LNCAP (cell line): ENCODE data around the gene SLC24A3.

ENCODE experiments used
- CTCF ChIP-seq: fragments of 450-650 bp; IDR thresholded peaks from 2 replicates; pipeline ENCODE4 v1.5.1; 2017; ENCODE audit warnings: mild to moderate bottlenecking

SLC24A3 gene

DNA sequence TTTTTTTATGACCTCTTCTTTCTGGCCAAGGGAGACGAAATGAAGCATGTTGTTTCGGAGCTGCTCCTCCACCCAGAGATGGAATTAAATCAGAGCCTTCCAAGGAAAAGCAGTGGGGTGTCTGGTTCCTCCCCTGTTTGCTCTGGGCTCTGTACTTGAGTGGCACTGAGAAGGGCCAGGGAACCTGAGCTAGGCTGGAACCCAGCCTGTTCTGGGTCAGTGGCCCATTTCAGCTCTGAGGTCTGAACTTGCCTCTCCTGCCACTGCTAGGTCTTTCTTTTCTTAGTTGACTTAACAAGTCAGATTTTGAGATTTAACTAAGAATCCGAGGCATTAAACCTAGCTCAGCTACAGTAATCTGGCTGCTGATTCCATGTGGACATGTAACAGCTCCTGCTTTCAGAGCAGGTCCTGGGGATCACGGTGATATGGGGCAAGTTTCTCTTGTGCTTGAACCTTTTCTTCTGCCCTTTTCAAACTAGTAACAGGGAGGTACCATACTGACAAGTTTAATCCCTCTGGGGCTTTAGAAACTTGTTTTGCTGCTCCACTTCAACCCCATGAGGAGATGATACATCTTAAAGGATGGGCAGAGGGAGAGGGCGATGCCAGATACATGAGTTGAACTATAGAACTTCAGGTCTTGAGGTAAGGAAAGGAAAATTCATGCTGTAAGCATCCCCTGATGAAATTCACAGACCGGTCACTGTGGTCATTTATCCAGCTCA lies 101.1 kb downstream of the SLC24A3 start:
- no peak for TF ChIP-seq CTCF

GRCh38 chr20:19314621-19315020 lies 102.2 kb downstream of the SLC24A3 start:
- TF ChIP-seq CTCF, result no peak

GRCh38 chr20:19317237-19318069 lies 105.0 kb downstream of the SLC24A3 start:
- no peak for TF ChIP-seq CTCF

GRCh38 chr20:19318610-19319009 lies 106.2 kb downstream of the SLC24A3 start:
- TF ChIP-seq CTCF, result no peak

DNA sequence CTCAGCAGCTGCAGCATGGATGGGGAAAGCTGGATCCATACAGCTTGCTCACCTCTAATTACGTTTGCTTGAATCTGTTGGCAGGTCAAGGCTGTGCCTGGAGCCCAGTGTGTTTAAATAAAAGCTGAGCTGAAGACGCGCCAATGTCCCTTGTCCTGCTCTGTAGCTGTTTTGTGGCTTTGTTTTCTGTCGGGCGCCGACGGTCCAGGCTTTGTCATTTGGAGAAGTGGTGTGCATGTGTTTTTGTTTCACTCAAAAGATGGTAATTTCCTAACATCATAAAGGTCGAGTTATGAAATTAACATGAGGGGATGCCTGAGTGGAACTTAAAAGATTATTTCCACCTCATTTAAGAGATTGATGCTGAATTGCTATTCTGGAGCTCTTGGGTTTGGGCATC lies 107.6 kb downstream of the SLC24A3 start:
- TF ChIP-seq CTCF, result no peak

- no peak for TF ChIP-seq CTCF
Measured at GRCh38 chr20:19321176-19321575, 108.7 kb downstream of the SLC24A3 start.

DNA sequence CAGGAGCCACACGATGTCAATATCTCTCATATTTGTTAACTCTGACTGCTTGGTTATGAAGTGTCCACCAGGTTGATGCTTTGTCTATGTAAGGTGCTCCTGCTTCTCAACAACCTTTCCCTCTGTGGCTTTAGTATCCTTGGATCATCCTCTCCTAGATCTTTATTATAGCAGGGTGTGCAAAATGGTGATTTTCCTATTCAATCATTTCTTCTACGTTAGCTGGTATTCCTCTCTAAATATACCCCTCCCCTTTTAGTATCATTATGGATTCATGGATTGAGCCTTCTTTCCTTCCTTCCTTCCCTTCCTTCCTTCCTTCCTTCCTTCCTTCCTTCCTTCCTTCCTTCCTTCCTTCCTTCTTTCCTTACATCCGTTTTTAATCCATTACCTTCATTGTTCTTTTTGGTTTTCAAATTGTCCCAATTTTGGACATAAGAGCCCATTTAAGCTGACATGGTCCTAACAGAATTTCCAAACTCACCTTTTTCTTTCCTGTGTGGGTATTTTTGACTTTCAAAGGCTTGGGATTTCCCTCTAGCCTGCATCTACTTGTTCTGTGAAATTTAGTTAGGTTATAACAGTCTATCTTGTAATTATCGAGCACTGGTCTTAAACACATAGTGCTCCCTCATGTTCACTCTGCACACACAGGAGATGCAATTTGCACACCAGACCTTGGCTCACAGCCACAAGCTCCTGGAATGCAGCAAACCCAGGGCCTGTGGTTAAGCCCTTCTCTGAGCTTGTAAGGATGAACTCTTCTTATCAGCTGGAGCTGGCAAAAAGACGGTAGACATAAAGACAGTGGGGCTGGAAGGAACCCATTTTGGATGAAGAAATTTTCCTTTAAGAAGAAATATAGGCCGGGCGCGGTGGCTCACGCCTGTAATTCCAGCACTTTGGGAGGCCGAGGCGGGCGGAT lies 109.9 kb downstream of the SLC24A3 start:
- no peak for TF ChIP-seq CTCF
